Neural progenitor cell (in vitro differentiated cells): ENCODE data around the gene HSP90AA1.

Experiments
- CTCF ChIP-seq: fragments of 200-600 bp; sonication (generic); IDR thresholded peaks from 2 replicates; pipeline ENCODE4 v1.5.1; 2017; ENCODE audit warnings: antibody characterized with exemption, mild to moderate bottlenecking
- EZH2 ChIP-seq: fragments of 200-600 bp; sonication (generic); IDR thresholded peaks from 2 replicates; pipeline ENCODE4 v1.6.1; 2017; ENCODE audit warnings: antibody characterized with exemption, mild to moderate bottlenecking, moderate library complexity
- EZH2phosphoT487 ChIP-seq: fragments of 200-600 bp; sonication (generic); IDR thresholded peaks from 2 replicates; pipeline ENCODE4 v1.6.1; 2017; ENCODE audit warnings: antibody characterized with exemption

GRCh38 chr14:102116361-102117180 is 29.7 kb upstream of the HSP90AA1 start:
- TF ChIP-seq EZH2phosphoT487 (no peak), CTCF (no peak), EZH2 (no peak)
